H1 (cell line): Measurements from ENCODE around the gene MRPL34. TPM values are rescaled to one million over a fixed set of nuclear protein-coding genes. Genes with fewer than 3 reads are reported as not detected.

ENCODE experiments used
- BRCA1 ChIP-seq: IDR thresholded peaks from 2 replicates; pipeline ENCODE4 v1.6.1; 2012; ENCODE audit warnings: low read depth, low read length, improper control_type of control experiment
- CEBPB ChIP-seq: IDR thresholded peaks from 2 replicates; pipeline ENCODE4 v1.6.1; 2012; ENCODE audit warnings: low read depth, low read length
- CHD7 ChIP-seq: fragments of 300-600 bp; sonication (generic); IDR thresholded peaks from 2 replicates; pipeline ENCODE4 v1.7.1; 2012; ENCODE audit warnings: low read length, moderate library complexity, mild to moderate bottlenecking, inconsistent platforms; ENCODE audit not compliant: insufficient replicate concordance
- HDAC2 ChIP-seq, 2 experiments: fragments of 300-600 bp in 1 of 2; sonication (generic) in 1 of 2; IDR thresholded peaks; 2 replicates each; pipeline ENCODE4 v1.6.1; 2011 to 2012; ENCODE audit warnings: low read depth in 2 of 2, low read length in 2 of 2, mild to moderate bottlenecking in 2 of 2, moderate library complexity in 2 of 2, borderline replicate concordance in 1 of 2, inconsistent platforms in 1 of 2
- HDAC6 ChIP-seq: IDR thresholded peaks from one replicate; pipeline ENCODE4 v1.7.1; 2012; ENCODE audit warnings: low read depth, mild to moderate bottlenecking, inconsistent platforms, low read length, moderate library complexity
- SAP30 ChIP-seq: fragments of 300-600 bp; sonication (generic); IDR thresholded peaks from 2 replicates; pipeline ENCODE4 v1.7.1; 2012; ENCODE audit warnings: low read length, moderate library complexity, mild to moderate bottlenecking, inconsistent platforms; ENCODE audit not compliant: insufficient read depth, insufficient replicate concordance
- SUZ12 ChIP-seq: fragments of 200-600 bp; sonication (generic); IDR thresholded peaks from 2 replicates; pipeline ENCODE4 v1.6.1; 2012; ENCODE audit warnings: mild to moderate bottlenecking, inconsistent platforms, low read length, moderate library complexity, mixed read lengths
- TAF1 ChIP-seq: IDR thresholded peaks from 2 replicates; pipeline ENCODE4 v1.6.1; 2011; ENCODE audit warnings: mild to moderate bottlenecking, low read depth, low read length
- YY1 ChIP-seq: IDR thresholded peaks from 2 replicates; pipeline ENCODE4 v1.6.1; 2011; ENCODE audit warnings: low read depth, mild to moderate bottlenecking, low read length
- polyA plus RNA-seq, 7 experiments: library from polyadenylated mRNA; depleted of rRNA in 3 of 7; stranded (reverse) in 5 of 7; unstranded in 2 of 7; fragments of >200 nt in 5 of 7; fragments of 200-250 nt in 2 of 7; gene quantifications; 1 replicate in 5 of 7; 2 replicates in 1 of 7; 4 replicates in 1 of 7; pipeline versions ENCODE4 v1.2.1 to v1.2.3, GENCODE V29; 2011 to 2013; ENCODE audit warnings: missing spikeins in 2 of 7, mixed read lengths in 2 of 7
- total RNA-seq: library from RNA; stranded (reverse); fragmentation: NEBNext Ultra II Directional; extraction: Animal tissue kit (Norgen Biotek cat#: 25700); gene quantifications from 2 replicates; pipeline ENCODE4 v1.2.1, GENCODE V29; 2021
- TF ChIP-seq, protein P1 (sequence below): IDR thresholded peaks from 2 replicates; pipeline ENCODE4 v1.6.1; 2012; ENCODE audit warnings: inconsistent platforms

The MRPL34 gene
- total and polyA plus RNA-seq, 2 of the 8 experiments (the other 6 are each of a cell fraction or from before 2014, with no cell fraction given) = 91.9 to 99.6 TPM

GRCh38 chr19:17266975-17267788 lies 38.5 kb upstream of the MRPL34 start, which contains the start of gene BABAM1 (continued):
- TF ChIP-seq SUZ12 (no peak), BRCA1 (no peak), YY1 (peak; percentile 97), HDAC6 (no peak), SAP30 (peak; percentile 61), HDAC2 (IDR thresholded peaks at IDR 0.05; ENCODE audit: borderline replicate concordance in 1 of 2, low read depth in 2 of 2, low read length in 2 of 2) (peak in 1 of 2 experiments; percentile 93; a peak in 1 of 4 replicates), CHD7 (no peak), TAF1 (peak; percentile 97), CEBPB (no peak)
- TF ChIP-seq, protein P1, sequence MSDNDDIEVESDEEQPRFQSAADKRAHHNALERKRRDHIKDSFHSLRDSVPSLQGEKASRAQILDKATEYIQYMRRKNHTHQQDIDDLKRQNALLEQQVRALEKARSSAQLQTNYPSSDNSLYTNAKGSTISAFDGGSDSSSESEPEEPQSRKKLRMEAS = no peak
